GM19324 (cell line): ENCODE data around the gene SLC35F3.
"Not testable (repeated sequence)": the region's sequence is repeated elsewhere in the genome, so short reads cannot be mapped to it uniquely, and the experiment has no call there.

Experiments used
- ATAC-seq: cut with Tn5 transposase; IDR thresholded peaks from one replicate; pipeline ENCODE4 v1.9.1; 2021; ENCODE audit warnings: mild to moderate bottlenecking, moderate library complexity; ENCODE audit not compliant: unreplicated experiment, low FRiP score

The SLC35F3 gene

GRCh38 chr1:234331507-234331906 lies 427.0 kb downstream of the SLC35F3 start:
- no peak for ATAC-seq

- ATAC-seq, result no peak
These were observed 431.9 kb downstream of the SLC35F3 start for GRCh38 chr1:234336359-234336758.

GRCh38 chr1:234337233-234337632 lies 432.8 kb downstream of the SLC35F3 start:
- ATAC-seq, result no peak

- no peak for ATAC-seq
These were observed 436.1 kb downstream of the SLC35F3 start for GRCh38 chr1:234340528-234340927.

GRCh38 chr1:234342774-234343173 lies 438.3 kb downstream of the SLC35F3 start:
- ATAC-seq, result no peak

- ATAC-seq, result no peak
These were observed 440.8 kb downstream of the SLC35F3 start for GRCh38 chr1:234345237-234345636.

GRCh38 chr1:234348964-234349363 lies 444.5 kb downstream of the SLC35F3 start:
- no peak for ATAC-seq

- ATAC-seq, result no peak
These were observed 451.5 kb downstream of the SLC35F3 start for GRCh38 chr1:234355782-234356510.

GRCh38 chr1:234356615-234357269 lies 452.3 kb downstream of the SLC35F3 start:
- ATAC-seq, result not testable (repeated sequence)

GRCh38 chr1:234357831-234358230 lies 453.4 kb downstream of the SLC35F3 start:
- ATAC-seq, result no peak

GRCh38 chr1:234361102-234361603 lies 456.7 kb downstream of the SLC35F3 start:
- ATAC-seq, result no peak

GRCh38 chr1:234362558-234362957 lies 458.1 kb downstream of the SLC35F3 start:
- ATAC-seq, result no peak

GRCh38 chr1:234368320-234369032 lies 464.0 kb downstream of the SLC35F3 start:
- no peak for ATAC-seq

GRCh38 chr1:234369033-234369430 lies 464.6 kb downstream of the SLC35F3 start:
- ATAC-seq, result no peak

GRCh38 chr1:234369784-234370183 lies 465.3 kb downstream of the SLC35F3 start:
- ATAC-seq, result no peak

GRCh38 chr1:234371414-234371813 lies 466.9 kb downstream of the SLC35F3 start:
- ATAC-seq, result no peak

GRCh38 chr1:234372011-234372757 lies 467.7 kb downstream of the SLC35F3 start:
- no peak for ATAC-seq

GRCh38 chr1:234373064-234373958 lies 468.8 kb downstream of the SLC35F3 start, which contains the start of gene COA6:
COA6 (plus strand) TSS chr1:234373456; CDS start chr1:234373467, 11 bp downstream.
- peak; percentile 95 for ATAC-seq

GRCh38 chr1:234373959-234374254 lies 469.4 kb downstream of the SLC35F3 start:
- peak; percentile 27 for ATAC-seq
